ENCODE results near the gene MATK.

Gene MATK

GRCh38 chr19:3785451-3785937 is 687 bp downstream of the MATK start:
- no peak for DNase-seq

- no peak for DNase-seq
Observed at GRCh38 chr19:3784607-3785450, 1.4 kb downstream of the MATK start.

- no peak for DNase-seq
Observed at GRCh38 chr19:3783660-3784584, 2.3 kb downstream of the MATK start.

GRCh38 chr19:3782903-3783302 is 3.3 kb downstream of the MATK start:
- no peak for DNase-seq

GRCh38 chr19:3782330-3782729 is 3.9 kb downstream of the MATK start:
- DNase-seq: no peak

GRCh38 chr19:3781603-3782002 is 4.6 kb downstream of the MATK start:
- no peak for DNase-seq

- no peak for DNase-seq
Observed at GRCh38 chr19:3780786-3781304, 5.3 kb downstream of the MATK start.

- no peak for DNase-seq
Observed at GRCh38 chr19:3778899-3779723, 7.1 kb downstream of the MATK start.

- DNase-seq: no peak
Observed at GRCh38 chr19:3778104-3778867, 7.9 kb downstream of the MATK start.

- no peak for DNase-seq
Observed at GRCh38 chr19:3776479-3777040, 9.6 kb downstream of the MATK start.

- no peak for DNase-seq
Observed at GRCh38 chr19:3775831-3776230, 10.3 kb downstream of the MATK start.

- no peak for DNase-seq
Observed at GRCh38 chr19:3775374-3775711, 10.8 kb downstream of the MATK start.

- no peak for DNase-seq
Observed at GRCh38 chr19:3774621-3775373, 11.4 kb downstream of the MATK start.

GRCh38 chr19:3773814-3774515 is 12.2 kb downstream of the MATK start:
- DNase-seq: no peak

- DNase-seq: no peak
Observed at GRCh38 chr19:3771906-3772455, 14.2 kb downstream of the MATK start, which contains the start of gene RAX2. TSS of gene RAX2 (minus strand) at chr19:3772228. CDS start at chr19:3771742, 486 bp downstream.

- no peak for DNase-seq
Observed at GRCh38 chr19:3771000-3771905, 14.9 kb downstream of the MATK start.

- no peak for DNase-seq
Observed at GRCh38 chr19:3770136-3770999, 15.8 kb downstream of the MATK start.

- DNase-seq: no peak
Observed at GRCh38 chr19:3769494-3769893, 16.7 kb downstream of the MATK start.

Measured in NCI-H510A (cell line).